ENCODE results near the gene IL1A.

- TF ChIP-seq CTCF (conservative IDR thresholded peaks at IDR 0.05; ENCODE audit: low read depth, low read length) = no peak
- TF ChIP-seq EZH2 (IDR thresholded peaks at IDR 0.05; ENCODE audit: borderline replicate concordance, low read depth, low read length, poor library complexity, severe bottlenecking) = no peak
Observed at GRCh38 chr2:112789186-112789585, 4.9 kb upstream of the IL1A start.
